ENCODE measurements around the gene LRRC4.

The LRRC4 gene

DNA sequence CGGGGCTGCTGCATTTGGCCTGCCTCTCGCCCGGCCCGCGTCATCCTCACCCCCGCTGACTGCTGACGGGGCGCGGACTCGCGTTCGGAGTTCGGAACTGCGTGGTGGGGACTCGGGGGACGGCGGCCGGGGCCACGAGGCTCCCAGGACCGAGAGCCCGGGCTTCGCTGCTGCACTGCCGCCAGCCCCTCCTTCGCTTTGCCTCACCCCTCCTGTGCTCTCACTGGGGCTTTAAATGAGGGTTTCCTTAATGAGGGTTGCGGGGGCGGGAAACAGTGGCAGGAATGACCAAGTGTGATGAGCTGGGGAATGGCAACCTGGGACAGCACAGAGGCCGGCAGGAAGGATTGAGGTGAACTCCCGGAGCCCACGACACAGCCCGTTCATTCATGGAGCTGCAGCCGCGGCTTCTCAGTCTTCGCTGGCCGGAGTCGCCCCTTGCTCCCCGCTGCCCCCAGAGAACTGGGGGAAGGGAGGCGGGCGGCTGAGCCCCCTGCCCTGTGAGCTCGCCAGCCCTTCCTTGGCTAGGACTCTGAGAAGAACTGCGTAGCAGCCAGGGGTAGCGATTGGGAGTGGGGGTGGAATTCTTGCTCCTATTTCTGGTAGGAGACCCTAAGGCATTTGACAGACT lies 1.5 kb upstream of the LRRC4 start:
- TF ChIP-seq GATA3 (IDR thresholded peaks at IDR 0.05; ENCODE audit: low read depth, low read length) (no peak), GATA2 (IDR thresholded peaks at IDR 0.05; ENCODE audit: low read depth, low read length) (no peak)

DNA sequence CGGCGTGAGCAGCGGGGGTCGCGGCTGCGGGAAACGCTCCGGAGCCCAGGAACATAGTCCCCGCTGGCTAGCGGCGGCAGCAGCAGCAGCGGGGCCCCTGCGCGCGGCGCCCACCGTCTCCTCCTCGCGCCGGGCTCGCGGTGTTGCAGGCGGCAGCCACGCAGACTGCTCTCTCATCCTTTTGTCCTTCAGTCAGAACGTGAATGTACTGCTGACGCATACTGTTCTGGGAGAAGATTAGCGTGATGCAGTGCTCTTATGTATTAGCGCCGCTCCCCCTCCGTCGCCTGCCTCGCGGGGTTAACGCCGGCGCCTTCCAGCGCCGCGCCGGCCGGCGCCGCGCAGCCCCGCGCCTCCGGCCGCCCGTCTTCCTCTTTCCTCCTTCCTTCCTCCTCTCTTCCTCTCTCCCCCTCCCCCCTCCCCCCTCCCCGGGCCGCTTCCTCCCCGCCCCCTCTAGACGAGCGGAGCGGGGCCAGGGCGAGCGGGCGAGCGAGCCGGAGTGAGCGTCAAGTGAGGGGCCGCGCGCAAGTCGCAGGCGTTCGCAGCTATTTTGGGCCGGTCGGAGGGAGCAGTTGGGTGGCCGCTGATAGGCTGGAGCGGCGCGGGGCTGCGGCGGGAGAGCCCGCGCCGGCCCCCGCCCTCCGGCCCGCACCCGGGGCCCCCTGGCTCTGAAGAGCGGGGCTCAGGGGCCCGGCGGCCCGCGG lies 816 bp upstream of the LRRC4 start:
- TF ChIP-seq GATA2 (IDR thresholded peaks at IDR 0.05; ENCODE audit: low read depth, low read length), result peak; percentile 42
- TF ChIP-seq GATA3 (IDR thresholded peaks at IDR 0.05; ENCODE audit: low read depth, low read length), result no peak

DNA sequence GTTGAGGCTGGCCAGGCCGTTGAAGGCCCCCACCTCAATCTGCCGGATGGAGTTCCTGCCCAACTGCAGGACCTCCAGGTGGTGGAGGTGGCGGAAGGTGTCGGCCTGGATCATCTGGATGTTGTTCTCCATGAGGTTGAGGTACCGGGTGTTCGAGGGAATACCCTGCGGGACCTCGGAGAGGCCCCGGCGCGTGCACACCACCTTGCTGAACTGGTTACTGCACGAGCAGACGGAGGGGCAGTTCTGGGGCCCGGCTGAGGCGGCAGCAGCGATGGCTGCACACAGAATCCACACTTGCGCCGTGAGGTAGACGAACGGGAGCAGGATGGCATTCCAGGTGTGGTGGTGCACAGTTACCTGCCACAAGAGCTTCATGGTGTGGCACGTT lies 979 bp downstream of the LRRC4 start:
- TF ChIP-seq GATA3 (IDR thresholded peaks at IDR 0.05; ENCODE audit: low read depth, low read length) (no peak), GATA2 (IDR thresholded peaks at IDR 0.05; ENCODE audit: low read depth, low read length) (no peak)

DNA sequence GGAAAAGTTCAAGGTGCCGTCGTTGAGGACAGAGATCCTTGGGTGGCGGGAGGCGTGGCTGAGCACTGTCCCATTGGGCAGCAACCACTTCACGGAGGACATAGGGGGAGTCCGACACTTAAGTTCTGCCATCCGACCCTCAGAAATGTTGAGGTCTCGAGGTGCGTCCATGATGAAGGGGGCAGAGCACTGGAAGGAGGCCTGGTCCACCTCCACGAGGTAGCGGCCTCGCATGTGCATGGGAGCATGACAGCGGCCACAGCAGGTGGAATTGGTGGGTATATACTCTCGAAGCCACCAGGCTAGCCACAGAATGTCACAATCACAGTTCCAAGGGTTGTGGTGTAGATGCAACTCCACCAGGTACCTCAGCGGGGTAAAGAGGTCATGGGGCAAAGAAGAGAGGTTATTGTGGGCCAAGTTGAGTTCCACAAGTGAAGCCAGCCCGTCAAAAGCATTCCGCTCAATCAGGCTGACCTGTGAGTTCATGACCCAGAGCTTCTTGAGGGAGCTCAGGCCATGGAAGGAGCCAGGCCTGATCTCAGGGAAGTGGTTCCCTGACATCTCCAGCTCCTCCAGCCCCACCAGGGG lies 1.7 kb downstream of the LRRC4 start:
- TF ChIP-seq GATA2 (IDR thresholded peaks at IDR 0.05; ENCODE audit: low read depth, low read length) (no peak), GATA3 (IDR thresholded peaks at IDR 0.05; ENCODE audit: low read depth, low read length) (no peak)

DNA sequence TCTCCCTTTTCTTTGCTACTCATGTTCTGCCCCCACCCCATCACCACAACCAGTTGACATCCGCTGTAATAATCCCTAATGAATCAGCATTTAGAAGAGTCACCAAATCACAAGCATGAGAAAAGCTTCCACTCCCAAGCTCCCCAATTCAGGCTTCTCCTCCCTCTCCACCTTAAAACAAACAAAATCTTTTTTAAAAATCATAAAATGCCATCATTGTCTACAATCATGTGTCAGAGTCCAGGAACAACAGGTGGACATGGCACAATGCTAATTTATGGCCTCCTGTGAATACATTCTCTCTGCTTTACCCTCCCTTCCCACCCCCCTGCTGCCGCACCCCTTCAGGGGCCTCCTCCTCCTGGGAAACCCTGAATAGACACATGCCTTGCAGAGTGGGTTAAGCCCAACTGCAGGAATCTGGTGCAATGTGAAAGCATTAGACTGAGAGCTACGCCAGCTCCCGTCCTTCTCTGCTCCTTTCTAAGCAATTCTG lies 3.7 kb downstream of the LRRC4 start:
- TF ChIP-seq GATA3 (IDR thresholded peaks at IDR 0.05; ENCODE audit: low read depth, low read length) (no peak), GATA2 (IDR thresholded peaks at IDR 0.05; ENCODE audit: low read depth, low read length) (no peak)

DNA sequence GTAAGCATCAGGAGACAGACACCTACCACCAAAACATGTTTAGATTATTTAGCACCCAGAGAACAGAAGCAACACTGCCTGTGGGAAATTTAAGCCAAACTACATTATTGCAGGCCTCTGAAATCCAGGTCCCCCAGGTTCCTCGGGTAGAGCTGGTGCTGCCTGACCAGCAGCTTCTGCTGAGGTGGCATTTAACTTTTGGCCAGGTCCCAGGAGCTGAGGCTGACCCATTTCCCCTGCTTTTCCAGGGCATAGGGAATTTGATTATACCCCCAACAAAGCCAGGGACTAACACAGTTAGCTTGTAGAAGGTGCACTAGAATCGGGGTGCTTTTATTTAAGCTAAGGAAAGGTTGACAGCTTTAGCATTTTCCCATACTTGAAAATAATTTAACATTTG lies 4.7 kb downstream of the LRRC4 start:
- no peak for TF ChIP-seq GATA2 (IDR thresholded peaks at IDR 0.05; ENCODE audit: low read depth, low read length)

DNA sequence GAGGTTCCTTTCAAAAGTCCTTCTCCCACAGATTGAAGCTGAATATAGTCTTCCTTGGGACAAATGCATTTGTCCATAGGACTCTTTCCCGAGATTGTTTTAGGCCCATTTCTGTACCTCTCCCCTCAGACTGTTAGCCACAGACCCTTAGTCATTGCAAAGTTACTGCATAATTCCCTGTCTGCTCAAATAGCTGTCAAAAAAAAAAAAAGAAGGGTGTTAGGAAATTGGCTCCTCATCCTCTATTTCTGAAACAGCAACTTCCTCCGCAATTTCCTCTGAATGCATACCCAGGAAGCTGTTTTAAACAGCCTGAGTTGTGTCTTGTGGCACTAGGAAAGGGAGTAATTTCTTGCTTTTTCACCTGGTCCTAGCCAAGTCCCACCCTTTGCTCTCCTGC lies 5.4 kb downstream of the LRRC4 start:
- TF ChIP-seq GATA3 (IDR thresholded peaks at IDR 0.05; ENCODE audit: low read depth, low read length) (no peak), GATA2 (IDR thresholded peaks at IDR 0.05; ENCODE audit: low read depth, low read length) (no peak)

DNA sequence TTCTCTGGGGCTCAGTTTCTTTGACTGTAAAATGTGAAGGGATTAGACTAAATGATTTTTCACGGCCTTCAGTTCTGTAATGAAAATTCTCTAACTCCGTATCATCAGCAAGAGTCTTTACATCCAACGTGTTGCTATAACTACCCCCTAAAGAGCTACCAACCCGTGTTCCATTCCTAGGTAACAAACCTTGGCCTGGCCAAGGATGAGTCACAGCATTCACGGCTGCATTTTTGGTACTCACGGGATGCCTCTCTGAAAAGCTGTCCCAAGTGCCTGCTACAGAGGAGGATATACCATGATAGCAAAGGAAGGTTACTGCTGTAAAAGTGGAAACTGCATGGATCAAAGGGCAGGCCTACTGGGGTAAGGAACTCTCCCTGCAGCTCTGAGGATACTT lies 5.9 kb downstream of the LRRC4 start:
- no peak for TF ChIP-seq GATA2 (IDR thresholded peaks at IDR 0.05; ENCODE audit: low read depth, low read length)

DNA sequence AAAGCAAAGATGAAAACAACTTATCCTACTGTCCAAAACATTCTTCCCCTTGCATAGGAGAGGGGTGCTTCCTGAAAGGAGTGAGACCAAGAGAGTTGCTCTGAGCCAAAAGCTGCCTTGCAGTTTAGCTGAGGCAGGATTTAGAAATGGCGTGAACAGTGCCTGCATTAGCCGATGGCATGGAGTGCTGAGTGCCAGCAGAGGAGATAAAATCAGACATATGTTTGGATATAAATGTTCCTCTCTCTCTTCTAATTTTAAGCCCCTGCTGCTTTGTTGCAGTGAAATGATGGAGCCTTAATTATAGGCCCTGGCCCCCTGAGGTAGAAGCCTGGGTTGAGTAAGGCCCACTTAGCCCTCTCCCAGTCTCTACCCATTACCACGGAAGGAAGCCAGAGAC lies 7.1 kb downstream of the LRRC4 start:
- TF ChIP-seq GATA3 (IDR thresholded peaks at IDR 0.05; ENCODE audit: low read depth, low read length) (no peak; the same call in none of the 2 replicates), GATA2 (IDR thresholded peaks at IDR 0.05; ENCODE audit: low read depth, low read length) (peak; percentile 98)

DNA sequence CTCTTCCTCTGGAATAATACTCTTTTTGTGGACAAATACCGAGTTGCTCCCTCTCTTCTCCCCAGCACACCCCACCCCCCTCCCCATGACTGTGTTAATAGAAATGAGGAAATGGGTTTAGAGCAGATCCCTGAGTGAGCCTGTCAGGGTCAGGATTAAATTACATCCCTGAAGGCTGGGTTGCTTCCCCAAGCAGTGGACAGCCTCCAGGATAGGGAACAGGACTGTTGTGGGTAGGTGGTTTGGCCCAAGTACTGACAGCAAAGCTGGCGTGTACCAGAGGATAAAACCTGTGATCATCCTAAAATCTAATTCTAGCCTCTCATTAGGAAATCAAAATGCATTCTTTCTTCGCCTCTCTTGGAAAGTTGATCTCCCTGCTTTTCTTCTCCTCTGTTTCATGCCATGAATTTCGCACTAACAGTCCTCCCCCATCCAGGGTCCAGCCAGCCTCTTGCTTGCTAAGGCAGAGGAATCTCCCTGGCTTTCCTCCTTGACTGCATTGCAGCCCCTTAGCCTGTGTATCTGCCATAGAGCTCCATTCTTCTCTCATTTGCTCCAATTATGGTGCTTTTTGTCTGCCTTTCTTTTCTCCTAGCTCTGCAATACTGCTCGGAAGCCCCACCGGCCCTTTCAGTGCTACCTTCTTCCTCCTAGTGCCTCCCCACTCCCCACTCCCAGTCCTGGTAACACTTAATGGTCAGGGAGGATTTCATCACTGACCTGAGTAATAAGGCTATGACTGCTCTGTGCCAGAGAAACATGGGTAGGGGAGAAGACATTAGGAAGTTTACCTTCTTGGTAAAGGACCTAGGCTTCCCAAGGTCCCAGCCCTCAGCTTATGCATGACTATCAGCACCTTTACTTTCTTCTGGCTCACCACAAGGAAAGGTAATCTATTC lies 8.4 kb downstream of the LRRC4 start:
- TF ChIP-seq GATA2 (IDR thresholded peaks at IDR 0.05; ENCODE audit: low read depth, low read length) (no peak), GATA3 (IDR thresholded peaks at IDR 0.05; ENCODE audit: low read depth, low read length) (no peak)

DNA sequence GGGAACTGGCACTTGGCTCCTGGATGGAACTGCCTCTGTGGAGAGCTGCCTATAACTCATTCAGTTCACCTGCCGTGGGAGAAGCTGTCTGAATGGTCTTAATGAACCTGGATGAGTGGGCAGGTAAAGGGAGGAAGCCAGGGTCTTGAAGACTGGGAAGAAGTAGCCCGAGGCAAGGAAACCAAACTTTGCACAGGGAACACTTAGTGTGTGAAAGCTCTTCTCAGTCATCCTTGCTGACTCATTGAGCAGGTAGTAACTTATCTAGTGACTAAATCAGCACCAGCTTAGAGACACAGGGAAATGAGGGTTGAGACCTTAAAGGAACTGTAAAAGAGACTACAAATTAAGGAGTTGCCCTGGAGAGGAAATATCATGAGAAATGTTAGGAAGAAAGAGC lies 9.9 kb downstream of the LRRC4 start:
- TF ChIP-seq GATA3 (IDR thresholded peaks at IDR 0.05; ENCODE audit: low read depth, low read length) (no peak), GATA2 (IDR thresholded peaks at IDR 0.05; ENCODE audit: low read depth, low read length) (no peak)

DNA sequence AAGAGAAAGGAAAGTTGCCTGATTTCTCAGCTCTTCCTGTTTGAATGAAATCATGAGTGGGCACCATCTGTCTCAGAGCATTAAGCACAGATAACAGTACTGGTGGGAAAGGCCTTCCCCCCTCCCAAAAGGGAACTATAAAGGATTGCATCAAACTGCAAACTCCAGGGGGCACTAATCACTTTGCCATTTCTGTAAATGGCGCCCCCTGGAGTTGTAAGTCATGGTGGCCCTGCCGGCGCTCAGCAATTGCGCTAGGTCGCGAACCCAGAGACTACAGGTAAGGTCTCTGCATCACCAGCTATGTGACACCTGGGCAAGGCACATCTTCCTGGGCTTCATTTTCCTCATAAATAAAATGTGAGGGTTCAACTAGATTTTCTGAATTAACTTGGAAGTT lies 11.1 kb downstream of the LRRC4 start:
- TF ChIP-seq GATA3 (IDR thresholded peaks at IDR 0.05; ENCODE audit: low read depth, low read length), result no peak
- TF ChIP-seq GATA2 (IDR thresholded peaks at IDR 0.05; ENCODE audit: low read depth, low read length), result no peak

DNA sequence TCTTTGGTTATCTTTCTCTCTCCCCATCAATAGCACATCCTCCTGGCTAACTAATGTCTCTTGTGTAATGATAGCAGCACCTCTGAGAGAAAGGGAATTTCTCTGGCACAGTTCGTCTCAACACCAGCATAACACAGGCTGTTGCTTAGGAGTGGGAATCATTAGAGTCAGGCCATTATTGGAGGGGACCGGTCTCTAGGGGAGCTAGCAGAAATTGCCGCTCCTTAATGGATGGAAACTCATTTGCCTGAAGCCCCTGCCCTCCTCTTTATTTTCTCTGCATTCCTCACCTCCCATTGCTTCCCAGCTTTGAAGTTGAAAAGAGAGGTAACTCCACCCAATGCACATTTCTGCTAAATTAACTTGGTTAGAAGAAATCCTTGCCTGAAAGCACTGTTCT lies 11.9 kb downstream of the LRRC4 start:
- no peak for TF ChIP-seq GATA2 (IDR thresholded peaks at IDR 0.05; ENCODE audit: low read depth, low read length)
- no peak for TF ChIP-seq GATA3 (IDR thresholded peaks at IDR 0.05; ENCODE audit: low read depth, low read length)
